GM23248 (cell line): Measurements from ENCODE around the gene CNKSR3.

Experiments used
- EZH2 ChIP-seq: fragments of 200-600 bp; sonication (generic); IDR thresholded peaks from 2 replicates; pipeline ENCODE4 v1.6.1; 2018; ENCODE audit warnings: antibody characterized with exemption, mild to moderate bottlenecking; ENCODE audit not compliant: insufficient read depth, poor library complexity, severe bottlenecking
- EZH2phosphoT487 ChIP-seq: fragments of 200-600 bp; sonication (generic); IDR thresholded peaks from 2 replicates; pipeline ENCODE4 v1.6.1; 2018; ENCODE audit warnings: antibody characterized with exemption, moderate library complexity, mild to moderate bottlenecking, low read depth; ENCODE audit not compliant: insufficient read depth

DNA sequence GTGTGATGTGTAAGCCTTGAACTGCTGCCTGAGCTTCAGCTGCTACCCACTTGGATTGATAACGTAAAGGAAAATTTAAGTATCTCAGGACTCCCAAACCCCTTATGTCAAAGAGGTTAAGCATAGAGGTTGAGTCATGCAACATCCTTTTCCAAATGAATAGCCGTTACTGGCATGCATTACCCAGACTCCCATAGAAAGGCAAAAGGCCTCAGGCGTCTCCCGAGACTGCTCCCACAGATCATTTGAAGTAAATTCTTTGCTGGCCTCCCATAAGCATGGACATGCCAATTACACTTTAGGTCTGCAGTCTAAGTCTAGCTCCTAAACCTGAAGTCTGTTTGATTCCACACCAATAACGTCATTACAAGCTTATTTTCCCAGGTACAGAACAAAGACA lies 168.6 kb downstream of the CNKSR3 start:
- TF ChIP-seq EZH2 (no peak), EZH2phosphoT487 (no peak)
